Measurements from ENCODE around the gene MYG1.

- no peak for TF ChIP-seq CTCF (IDR thresholded peaks at IDR 0.05)
- TF ChIP-seq POLR2A (IDR thresholded peaks at IDR 0.05), result no peak
Measured at GRCh38 chr12:53325511-53326061, 26.1 kb downstream of the MYG1 start.

Measured in Peyer's patch (tissue), 4 donors.